GM21390 (cell line): ENCODE measurements around the gene MBNL1.
A peak's percentile ranks its signal among the peaks of the same experiment; 100 is the strongest.

Experiments used
- ATAC-seq: cut with Tn5 transposase; IDR thresholded peaks from one replicate; pipeline ENCODE4 v1.9.1; 2021; ENCODE audit not compliant: unreplicated experiment

The MBNL1 gene

DNA sequence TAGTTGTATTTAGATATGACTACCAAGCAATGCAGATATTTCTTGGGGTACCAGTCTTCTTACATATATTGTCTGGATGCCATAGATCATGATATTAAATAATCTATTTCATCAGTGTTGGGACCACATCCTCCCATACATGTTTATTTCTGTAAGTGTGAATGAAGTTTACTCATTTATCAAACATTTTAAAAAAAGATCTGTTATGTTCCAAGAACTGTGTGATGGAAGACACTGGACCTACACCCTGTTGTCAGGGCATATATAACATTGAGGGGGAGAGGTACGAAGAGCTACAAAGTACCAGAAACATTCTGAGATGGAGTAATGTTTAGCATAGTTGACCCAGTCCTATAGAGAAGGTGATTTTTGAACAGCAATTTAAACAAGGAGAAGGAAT is 26.6 kb downstream of the MBNL1 start:
- ATAC-seq, result no peak

DNA sequence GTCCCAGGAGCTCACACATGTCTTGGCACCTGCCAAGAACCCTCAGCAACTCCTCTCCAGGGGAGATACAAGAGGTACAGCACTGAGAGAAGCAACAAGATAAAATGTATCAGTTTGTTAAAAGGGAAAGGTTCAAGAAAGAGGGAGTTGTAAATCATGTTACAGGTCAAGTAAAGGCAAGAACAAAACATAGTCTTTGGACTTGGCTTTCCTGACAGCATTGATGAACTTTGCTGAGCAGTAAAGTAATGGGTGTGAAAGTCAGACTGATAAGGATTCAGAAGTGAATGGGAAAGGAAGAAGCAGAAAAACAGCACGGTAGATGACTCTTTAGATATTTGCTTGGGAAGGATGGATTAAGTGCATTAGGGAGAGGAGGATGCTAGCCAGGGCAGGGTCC is 27.1 kb downstream of the MBNL1 start:
- no peak for ATAC-seq

DNA sequence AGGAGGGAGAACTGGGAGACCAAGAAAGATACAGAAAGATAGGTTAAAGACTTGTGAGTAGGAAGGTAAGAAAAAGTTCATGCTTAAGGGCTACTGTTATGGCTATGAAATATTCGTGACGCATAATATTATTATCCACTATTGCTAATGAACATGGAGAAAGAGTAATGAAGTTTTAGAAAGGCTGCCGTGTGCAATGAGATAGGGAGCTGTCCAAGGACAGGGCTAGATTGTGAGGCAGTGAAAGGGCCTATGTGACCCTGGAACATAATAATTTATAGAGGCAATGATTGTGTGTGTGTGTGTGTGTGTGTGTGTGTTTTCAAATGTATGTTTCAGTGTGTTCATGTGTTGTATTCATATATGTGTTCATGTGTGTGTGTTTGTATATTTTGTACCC is 27.7 kb downstream of the MBNL1 start:
- ATAC-seq, result no peak

DNA sequence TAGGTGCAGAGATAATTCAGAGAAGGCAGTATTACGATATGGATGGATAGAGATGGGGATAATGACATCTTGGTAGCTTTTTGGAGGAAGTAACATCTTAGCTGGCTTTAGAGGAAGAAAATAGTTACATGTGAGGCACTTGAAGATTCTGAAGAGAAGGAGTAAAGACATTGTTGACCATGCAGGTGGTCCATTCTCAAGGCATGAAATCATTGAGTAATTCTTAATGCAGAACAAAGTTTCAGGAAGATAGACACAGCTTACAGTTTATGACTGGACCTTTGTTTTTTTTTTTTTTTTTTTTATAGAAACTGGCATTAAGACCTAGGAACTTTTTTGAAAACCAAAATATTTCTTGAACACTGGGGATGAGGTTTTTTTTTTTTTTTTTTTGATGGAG is 28.2 kb downstream of the MBNL1 start:
- no peak for ATAC-seq

DNA sequence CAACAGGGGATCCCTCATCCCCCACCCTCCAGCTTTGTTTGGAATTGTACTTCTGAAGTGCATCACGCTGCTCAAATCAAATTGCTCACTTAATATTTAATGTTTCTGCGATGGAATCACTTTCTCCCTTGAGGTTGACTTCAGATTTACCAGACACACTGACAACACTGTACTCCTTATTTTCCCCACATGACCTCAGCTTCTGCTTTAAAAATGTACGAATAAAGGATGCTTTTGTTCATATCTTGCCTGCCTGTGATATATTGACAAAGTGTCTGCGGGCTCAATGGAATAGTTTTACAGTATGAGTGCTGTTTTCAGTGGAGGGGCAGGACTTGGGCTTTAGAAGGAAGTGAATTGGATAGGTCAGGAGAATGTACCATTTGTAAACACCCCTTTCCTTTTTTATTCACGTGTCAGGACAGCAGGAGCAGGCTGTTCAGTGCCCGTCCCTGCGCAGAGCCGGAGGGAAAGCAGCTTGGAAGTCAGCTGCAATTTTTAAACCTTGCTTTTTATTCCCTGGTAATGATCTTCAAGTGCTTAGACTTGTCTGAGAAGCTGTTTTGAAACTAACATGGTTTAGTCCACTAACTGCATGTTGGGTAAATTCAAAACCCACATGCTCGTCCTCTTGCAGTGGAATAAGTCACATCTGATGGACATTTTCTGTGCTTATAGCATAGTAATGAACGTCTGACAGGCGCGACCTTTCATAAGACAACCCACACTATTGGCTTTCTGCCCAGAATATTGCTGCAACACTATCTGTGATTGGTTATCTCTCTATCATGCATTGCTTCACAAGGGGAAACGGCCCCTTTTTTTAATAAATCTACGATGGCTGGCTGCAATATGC is 29.9 kb downstream of the MBNL1 start:
- ATAC-seq, result peak; percentile 56

DNA sequence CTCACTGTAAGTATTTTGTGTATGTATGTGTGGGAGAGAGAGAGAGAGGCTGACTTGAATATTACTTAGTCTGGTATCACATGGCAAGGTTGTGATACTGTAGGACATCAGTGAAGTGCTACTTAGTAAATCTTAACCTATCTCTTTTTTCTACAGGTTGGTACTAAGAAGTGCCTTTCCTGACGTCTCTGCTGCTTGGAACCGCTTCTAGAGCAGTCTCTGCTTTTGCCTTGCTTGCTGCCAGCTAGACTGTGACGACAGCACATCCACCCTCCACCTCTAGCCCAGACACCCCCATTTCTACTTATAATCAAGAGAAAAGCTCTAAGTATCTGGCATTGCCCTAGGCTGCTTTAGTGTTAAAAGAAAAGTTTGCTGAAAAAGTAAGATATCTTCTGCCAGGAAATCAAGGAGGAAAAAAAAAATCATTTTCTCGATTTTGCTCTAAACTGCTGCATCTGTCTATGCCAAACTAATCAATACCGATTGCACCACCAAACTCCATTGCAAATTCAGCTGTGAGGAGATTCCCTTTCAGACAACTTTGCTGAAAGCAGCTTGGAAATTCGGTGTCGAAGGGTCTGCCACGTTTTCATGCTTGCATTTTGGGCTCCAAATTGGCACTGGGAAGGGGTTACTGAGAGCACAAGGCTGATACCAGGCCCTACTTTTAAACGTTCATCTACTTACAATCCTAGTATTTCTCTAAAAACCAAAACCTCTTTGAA is 30.7 kb downstream of the MBNL1 start:
- no peak for ATAC-seq

DNA sequence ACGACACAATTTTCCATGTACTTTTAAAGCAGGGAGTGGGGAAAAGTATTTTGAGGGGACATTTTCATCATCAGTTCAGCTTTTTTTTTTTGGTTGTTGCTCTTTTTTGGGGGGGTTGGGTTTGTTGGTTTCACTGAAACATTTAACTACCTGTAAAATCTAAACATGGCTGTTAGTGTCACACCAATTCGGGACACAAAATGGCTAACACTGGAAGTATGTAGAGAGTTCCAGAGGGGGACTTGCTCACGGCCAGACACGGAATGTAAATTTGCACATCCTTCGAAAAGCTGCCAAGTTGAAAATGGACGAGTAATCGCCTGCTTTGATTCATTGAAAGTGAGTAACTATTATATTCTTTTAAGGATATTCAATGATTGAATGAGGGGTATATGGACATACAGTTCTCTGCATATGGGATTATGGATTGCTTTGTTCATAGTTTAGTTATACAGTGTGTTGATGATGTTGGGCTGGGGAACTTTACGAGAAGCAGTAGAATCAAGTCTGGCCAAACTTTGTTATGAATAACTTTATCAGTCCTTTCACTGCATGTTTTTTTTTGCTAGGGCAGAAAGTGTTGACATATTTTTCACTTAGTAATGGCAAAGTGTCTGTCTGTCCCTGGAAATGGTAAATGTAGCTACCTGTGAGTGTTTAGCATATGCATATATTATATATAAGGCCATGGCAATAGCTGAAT is 31.5 kb downstream of the MBNL1 start:
- no peak for ATAC-seq

DNA sequence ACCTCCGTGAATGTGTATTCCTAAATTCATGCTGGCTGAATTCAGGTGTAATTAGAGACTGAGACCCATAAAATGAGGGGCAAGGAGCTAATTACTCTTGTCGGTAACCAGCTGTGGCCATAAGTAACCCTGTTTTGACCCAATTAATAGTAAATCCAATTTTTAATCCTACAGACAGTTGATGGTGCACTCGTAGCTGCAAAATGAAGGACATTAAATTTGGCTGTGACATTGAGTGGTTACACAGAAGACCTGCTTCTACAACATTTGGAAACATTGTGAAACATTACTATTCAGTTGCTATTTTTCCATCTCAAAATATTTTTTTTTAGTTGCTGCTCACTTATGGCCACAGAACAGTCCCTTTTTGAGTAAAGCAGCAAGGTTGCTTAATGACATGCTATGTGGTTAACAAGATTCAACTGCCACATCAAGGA is 33.0 kb downstream of the MBNL1 start:
- no peak for ATAC-seq

DNA sequence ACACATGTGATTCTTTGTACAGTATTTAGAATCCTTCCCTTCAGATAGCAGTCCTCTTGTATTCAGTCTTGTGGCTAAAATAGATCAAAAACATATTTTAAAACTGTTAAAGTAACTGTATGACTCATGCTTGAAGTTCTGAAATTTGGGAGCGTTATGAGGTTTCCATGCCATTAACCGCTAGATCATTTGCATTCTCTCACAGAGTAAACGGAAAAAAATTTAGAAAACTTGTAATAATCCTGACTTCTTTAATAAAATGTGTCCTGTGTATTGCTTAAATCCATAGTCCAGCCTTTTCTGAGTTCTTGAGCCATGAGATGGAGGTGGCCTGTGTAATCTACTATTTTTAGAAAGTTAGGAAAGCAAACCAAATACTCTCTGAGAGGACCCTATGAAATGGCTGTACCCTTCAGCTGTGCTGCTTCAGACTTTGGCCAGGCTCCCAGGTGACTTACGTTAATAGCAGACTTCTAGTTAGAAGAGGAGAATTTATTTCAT is 33.8 kb downstream of the MBNL1 start:
- peak; percentile 75 for ATAC-seq

DNA sequence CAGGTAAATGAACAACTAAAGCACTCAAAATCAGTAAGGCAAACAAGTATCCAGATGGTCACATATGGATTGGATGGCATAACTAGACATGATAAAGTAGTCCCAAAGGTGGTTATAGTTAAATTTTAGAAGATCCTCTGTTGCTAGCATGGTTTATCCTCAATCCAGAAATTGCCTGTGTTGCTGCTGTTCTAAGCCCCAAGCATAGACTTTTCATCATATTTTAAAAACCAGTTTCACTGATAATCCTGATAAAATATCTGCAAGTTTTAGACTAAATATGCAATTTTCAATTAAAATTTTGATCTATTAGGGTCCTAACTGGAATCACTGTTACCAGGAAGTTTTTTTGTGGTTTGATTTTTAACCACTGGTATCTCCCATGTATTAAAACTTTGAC is 35.4 kb downstream of the MBNL1 start:
- no peak for ATAC-seq

DNA sequence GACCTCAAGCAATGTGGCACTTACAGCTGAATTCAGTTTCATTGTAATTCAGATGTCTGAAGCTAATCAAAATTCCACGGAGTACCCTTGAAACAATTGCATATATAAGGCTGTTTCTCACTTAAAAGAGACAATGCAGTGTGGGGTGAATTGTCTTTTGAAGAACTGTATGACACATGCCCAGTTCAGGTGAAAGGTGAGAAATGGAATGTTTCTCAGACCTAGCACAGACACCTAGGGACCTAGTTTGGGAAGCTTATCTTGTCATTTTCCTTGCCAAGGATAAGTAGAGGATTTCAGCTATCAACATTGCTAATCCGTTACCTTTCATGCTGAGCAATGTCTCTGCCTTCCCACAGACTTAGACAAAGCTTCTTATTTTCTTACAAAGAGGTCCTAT is 36.3 kb downstream of the MBNL1 start:
- ATAC-seq, result no peak

DNA sequence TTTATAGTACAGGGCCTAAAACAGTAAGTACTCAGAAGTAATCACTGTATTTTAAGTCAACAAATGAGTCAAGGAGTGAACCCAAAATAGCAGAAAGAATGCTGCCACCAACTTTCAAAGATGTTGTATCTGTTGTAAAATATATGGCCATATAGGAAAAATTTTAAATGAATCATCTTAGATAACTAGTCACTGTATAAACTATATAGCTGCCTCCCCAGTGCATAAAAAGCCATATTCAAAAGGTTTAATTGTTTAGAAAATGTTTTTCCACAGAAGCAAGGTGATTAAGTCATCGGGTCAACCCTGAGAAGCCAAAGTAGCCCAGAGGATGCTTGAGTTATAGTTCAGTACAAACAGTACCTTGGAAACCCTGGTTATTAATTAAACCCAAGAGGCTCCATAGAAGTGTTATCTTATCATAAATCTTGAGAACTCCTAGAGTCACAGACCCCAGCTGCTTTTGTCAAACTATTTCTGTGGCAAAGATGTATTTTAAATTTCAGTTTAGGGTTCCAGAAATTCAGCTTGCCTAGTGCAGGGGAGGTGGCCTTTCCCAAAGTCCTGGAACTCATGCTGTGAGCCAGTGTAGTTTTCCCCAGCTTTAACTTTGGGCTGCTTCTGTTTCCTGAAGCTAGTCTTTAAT is 39.2 kb downstream of the MBNL1 start:
- no peak for ATAC-seq

DNA sequence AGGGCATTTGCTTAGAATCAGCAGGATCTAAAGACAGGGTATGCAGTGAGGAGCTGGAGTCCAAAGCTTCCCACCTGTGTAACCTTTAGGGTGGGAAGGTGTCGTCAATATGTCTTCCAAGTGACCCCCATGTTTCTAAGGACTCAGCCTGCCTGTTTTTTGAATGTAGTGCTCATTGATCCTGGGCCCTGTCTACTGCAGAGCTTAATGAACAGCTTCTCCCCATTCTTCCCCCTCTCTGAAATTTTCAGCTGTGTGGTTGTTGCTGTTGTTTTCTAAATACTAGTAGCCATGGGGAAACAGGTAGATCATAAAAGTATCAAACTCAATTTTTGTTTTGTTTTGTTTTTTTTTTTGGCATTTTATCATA is 39.7 kb downstream of the MBNL1 start:
- no peak for ATAC-seq

DNA sequence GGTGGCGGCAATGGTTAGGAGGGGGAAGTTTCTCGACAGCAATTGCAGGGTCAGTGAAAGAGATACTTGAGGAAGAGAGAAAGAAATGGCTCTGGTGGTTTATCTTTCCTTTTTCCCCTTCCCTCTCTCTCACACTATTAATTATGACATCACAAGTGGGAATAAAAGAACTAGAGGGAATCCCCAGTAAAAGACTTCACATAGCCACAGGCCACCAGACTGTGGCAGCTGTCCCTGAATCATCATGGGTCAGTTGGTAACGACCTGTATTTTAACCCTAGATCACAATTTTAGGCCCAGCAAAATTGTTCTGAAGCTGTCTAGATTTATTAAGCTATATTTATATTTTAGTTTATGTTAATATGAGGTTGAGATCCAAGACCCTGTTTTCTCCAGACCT is 40.3 kb downstream of the MBNL1 start:
- no peak for ATAC-seq

DNA sequence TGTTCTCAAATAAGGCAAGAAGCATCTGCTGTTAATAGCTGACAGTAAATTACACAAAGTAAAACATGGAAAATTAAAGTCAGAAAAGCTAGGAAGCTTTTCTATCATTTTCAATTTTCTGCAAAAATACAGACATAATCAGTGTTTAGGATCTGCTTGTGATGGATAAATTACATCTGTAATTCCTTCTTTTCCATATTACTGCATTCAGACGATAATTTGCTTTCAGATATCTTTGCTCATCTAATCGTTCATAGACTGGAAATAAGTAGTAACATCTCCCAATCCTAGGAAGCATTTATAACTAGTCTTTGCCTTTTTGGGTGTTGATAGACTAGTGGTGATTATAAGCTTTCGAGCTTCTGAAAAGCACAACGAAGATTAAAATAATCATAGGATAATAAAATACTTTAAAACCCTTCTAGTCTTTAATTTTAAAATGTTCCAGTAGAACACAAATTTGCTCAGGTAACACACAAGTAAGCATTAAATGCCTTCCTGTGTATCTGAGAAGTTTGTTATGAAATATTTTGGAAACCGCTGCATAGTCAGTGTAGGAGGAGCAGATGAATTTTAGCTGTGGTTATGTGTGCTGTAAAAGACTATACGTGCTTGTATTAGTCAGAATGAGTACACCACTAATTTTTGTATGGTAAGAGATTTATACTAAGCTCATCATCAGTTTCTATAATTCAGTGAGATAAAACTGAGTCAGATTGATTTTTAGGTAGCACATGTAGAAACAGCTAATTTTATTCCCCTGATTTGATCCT is 41.0 kb downstream of the MBNL1 start:
- no peak for ATAC-seq

DNA sequence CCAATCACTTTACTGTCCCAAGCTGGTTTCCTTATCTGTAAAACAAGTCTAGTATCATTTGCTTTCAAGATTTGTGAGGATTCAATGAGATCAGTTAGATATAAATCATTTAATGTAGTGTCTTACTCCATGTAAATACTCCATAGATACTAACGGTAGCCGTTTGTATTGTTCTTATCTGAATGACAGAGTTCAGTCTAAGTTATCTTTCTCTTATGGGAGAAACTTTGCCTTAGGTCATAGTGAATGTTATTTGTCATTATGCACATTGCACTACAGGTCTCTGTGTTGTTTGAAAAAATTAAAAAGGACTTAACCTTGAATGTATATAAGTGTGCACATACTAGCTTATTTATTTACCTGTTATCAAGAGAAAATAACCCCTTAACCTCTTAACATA is 44.7 kb downstream of the MBNL1 start:
- no peak for ATAC-seq

DNA sequence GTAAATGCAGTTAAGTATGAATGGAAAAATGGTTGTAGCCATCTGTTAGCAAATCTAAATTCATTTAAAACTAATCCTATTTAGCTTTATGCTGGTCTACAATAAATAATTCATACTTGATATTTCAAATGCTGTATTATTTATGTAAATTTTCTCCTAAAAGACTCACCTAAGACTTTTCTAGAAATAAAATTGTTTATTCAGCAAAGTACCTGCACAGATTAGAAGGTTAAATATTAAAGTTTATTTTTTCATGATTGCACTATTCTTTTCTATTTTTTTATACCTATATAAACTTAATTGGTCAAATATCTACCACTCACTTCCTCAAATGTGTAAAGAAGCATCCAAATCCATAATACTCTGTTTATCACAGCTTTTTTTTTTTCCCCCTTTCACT is 45.2 kb downstream of the MBNL1 start:
- no peak for ATAC-seq

DNA sequence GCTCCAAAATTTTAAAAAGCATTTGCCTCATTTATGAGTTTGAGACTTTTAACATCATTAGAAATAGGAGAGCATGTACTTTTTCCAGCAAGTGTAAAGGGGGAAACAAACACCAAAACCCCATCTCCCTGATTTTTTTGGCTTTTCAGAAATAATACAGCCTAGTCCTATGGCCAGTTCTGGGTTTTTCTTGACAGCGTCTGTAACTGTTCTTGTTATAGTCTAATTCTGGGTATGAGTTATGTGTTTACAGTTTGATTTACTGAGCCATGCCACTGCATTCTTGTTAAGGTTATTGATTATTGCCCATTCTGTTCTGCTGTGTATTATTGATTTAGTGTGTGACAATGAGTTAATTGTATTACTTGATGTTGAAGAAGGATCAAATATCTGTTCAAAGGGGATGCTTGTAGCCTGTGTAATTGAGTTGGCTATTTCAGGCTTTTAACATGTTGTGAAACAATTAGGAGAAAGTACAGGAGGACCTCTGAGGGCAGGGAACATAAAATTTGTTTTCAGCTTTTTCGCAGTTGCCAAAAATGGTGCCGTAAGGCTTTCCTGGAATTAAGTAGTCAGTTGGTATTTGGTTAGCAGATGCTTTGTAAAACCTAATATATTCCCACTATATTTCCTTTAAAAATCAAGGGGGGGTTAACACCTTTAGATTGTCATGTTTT is 46.1 kb downstream of the MBNL1 start:
- ATAC-seq, result no peak

DNA sequence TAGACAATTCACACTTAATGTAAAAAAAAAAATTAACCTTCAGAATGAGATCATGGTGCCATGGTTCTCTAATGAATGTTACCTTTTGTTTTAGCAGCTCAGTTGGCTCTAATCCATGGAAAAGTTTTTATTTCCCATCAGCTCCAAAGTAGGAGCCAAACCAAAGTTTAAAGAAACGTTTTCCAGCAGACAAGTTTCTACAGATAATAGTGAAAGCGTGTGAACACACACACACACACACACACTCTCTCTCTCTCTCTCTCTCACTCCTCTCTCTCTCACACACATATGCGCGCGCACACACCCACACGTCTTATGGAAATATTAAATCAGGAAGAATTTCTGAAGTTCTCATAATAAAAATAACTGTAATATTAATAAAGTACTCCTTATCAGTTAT is 46.9 kb downstream of the MBNL1 start:
- ATAC-seq, result no peak

DNA sequence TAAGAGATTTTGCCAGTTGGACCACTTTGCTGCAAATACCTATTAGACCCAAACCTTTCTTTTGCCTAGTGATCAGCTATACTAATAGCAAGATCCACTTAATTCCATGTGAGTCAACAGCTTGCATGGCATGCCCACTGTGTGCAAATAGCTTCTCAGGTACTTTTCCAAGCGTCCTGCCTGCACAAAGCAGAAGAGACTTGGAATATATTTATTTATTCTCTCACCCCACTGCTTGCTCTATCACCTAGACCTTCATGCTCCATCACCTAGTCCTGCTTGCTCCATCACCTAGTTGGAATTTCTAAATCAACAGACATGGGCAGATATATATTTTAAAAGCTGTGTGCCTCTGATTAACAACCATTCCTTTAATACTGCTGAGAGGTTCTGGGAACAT is 47.6 kb downstream of the MBNL1 start:
- no peak for ATAC-seq
